HEK293T (cell line): ENCODE results near the gene RPP30.
A peak's percentile ranks its signal among the peaks of the same experiment; 100 is the strongest.

ENCODE experiments used
- CTCF ChIA-PET: fragments of 350-600 bp; formaldehyde crosslinking; extraction: SDS; loops from one replicate; lab custom pipeline; 2021; ENCODE audit warnings: antibody characterized with exemption, inconsistent platforms; lab: Yijun Ruan, JAX
- POLR2A ChIA-PET: fragments of 350-600 bp; formaldehyde crosslinking; extraction: SDS; loops from one replicate; lab custom pipeline; 2020; ENCODE audit warnings: antibody characterized with exemption, inconsistent platforms; lab: Yijun Ruan, JAX
- DNase-seq: peaks from one replicate; pipeline ENCODE4 v3.0.0; 2012; ENCODE audit warnings: mixed read lengths; ENCODE audit errors: extremely low spot score
- ARNT ChIP-seq: fragments of 450-650 bp; IDR thresholded peaks from 2 replicates; pipeline ENCODE4 v1.6.1; 2017; ENCODE audit warnings: mild to moderate bottlenecking
- BHLHE40 ChIP-seq: fragments of 450-650 bp; IDR thresholded peaks from 2 replicates; pipeline ENCODE4 v1.6.1; 2016; ENCODE audit warnings: mild to moderate bottlenecking, moderate library complexity, borderline replicate concordance
- CTBP1 ChIP-seq: fragments of 450-650 bp; IDR thresholded peaks from 2 replicates; pipeline ENCODE4 v1.6.1; 2016; ENCODE audit warnings: borderline replicate concordance
- ELF4 ChIP-seq: fragments of 450-650 bp; IDR thresholded peaks from 2 replicates; pipeline ENCODE4 v1.6.1; 2017; ENCODE audit warnings: antibody characterized with exemption
- FOXA1 ChIP-seq: fragments of 450-650 bp; IDR thresholded peaks from 2 replicates; pipeline ENCODE4 v1.6.1; 2016; ENCODE audit warnings: mild to moderate bottlenecking
- FOXK2 ChIP-seq: fragments of 450-650 bp; IDR thresholded peaks from 2 replicates; pipeline ENCODE4 v1.6.1; 2016; ENCODE audit warnings: mild to moderate bottlenecking
- FOXM1 ChIP-seq: fragments of 450-650 bp; IDR thresholded peaks from 2 replicates; pipeline ENCODE4 v1.6.1; 2017; ENCODE audit warnings: mild to moderate bottlenecking, borderline replicate concordance
- HDGF ChIP-seq: fragments of 450-650 bp; IDR thresholded peaks from 2 replicates; pipeline ENCODE4 v1.6.1; 2017; ENCODE audit warnings: antibody characterized with exemption, borderline replicate concordance
- L3MBTL2 ChIP-seq: fragments of 450-650 bp; conservative IDR thresholded peaks from 2 replicates; pipeline ENCODE4 v1.6.1; 2016; ENCODE audit warnings: mild to moderate bottlenecking
- LEF1 ChIP-seq: fragments of 450-650 bp; IDR thresholded peaks from 2 replicates; pipeline ENCODE4 v1.6.1; 2017; ENCODE audit warnings: mild to moderate bottlenecking, borderline replicate concordance
- NFRKB ChIP-seq: fragments of 450-650 bp; IDR thresholded peaks from 2 replicates; pipeline ENCODE4 v1.6.1; 2016; ENCODE audit warnings: mild to moderate bottlenecking, moderate library complexity
- PKNOX1 ChIP-seq: fragments of 450-650 bp; IDR thresholded peaks from 2 replicates; pipeline ENCODE4 v1.6.1; 2016
- SP1 ChIP-seq: fragments of 450-650 bp; IDR thresholded peaks from 2 replicates; pipeline ENCODE4 v1.6.1; 2017
- SUZ12 ChIP-seq: fragments of 450-650 bp; IDR thresholded peaks from 2 replicates; pipeline ENCODE4 v1.6.1; 2016; ENCODE audit warnings: mild to moderate bottlenecking
- TARDBP ChIP-seq: fragments of 450-650 bp; IDR thresholded peaks from 2 replicates; pipeline ENCODE4 v1.6.1; 2016
- ZNF384 ChIP-seq: fragments of 450-650 bp; IDR thresholded peaks from 2 replicates; pipeline ENCODE4 v1.6.1; 2016

Gene RPP30

GRCh38 chr10:90865401-90865800, 6.4 kb upstream of the RPP30 start:
- no peak for TF ChIP-seq FOXM1
- TF ChIP-seq HDGF = no peak
- TF ChIP-seq FOXK2 = no peak
- TF ChIP-seq FOXA1 = no peak
- no peak for TF ChIP-seq PKNOX1
- TF ChIP-seq ZNF384 = no peak
- no peak for TF ChIP-seq ARNT
- no peak for TF ChIP-seq BHLHE40
- TF ChIP-seq LEF1 = no peak
- no peak for TF ChIP-seq L3MBTL2
- TF ChIP-seq SP1 = no peak
- TF ChIP-seq NFRKB = no peak
- no peak for TF ChIP-seq CTBP1
- DNase-seq = no peak
- ChIA-PET POLR2A (interaction anchor here (0.6 to 1.2 kb wide), 3 partner anchors 123 to 1164 kb away, joined by 3 read pairs; partner anchors contain the start of gene KIF20B), CTCF (interaction anchor here (0.6 to 1.0 kb wide), 8 partner anchors 11 to 1303 kb away, joined by 3 to 7 read pairs (median 3); no protein-coding TSS in a partner anchor)

- ChIA-PET POLR2A (interaction anchor here (0.6 to 1.2 kb wide), 3 partner anchors 124 to 1165 kb away, joined by 3 read pairs; partner anchors contain the start of gene KIF20B), CTCF (interaction anchor here (0.6 to 1.0 kb wide), 6 partner anchors 11 to 271 kb away, joined by 3 to 7 read pairs (median 3); no protein-coding TSS in a partner anchor)
- no peak for DNase-seq
These were observed 5.7 kb upstream of the RPP30 start for GRCh38 chr10:90866050-90866598.

GRCh38 chr10:90871279-90871765, 452 bp upstream of the RPP30 start:
- ChIA-PET POLR2A (interaction anchor here (0.6 to 1.4 kb wide), 7 partner anchors 8 to 392 kb away, joined by 3 to 5 read pairs (median 3); no protein-coding TSS in a partner anchor), CTCF (interaction anchor here (1.1 kb wide), 1 partner anchor 9 kb away, joined by 3 read pairs; no protein-coding TSS in a partner anchor)
- TF ChIP-seq LEF1 (no peak), HDGF (no peak), SUZ12 (no peak), SP1 (no peak), FOXA1 (no peak), PKNOX1 (no peak), TARDBP (no peak), ARNT (no peak), FOXK2 (no peak), BHLHE40 (no peak), NFRKB (no peak), CTBP1 (no peak), ZNF384 (no peak), ELF4 (no peak), FOXM1 (no peak), L3MBTL2 (no peak; the same call in 1 of the 2 replicates)
- DNase-seq = peak; percentile 64

More at GRCh38 chr10:90866050-90866598, 5.7 kb upstream of the RPP30 start:
- no peak for TF ChIP-seq ELF4
- no peak for TF ChIP-seq PKNOX1
- TF ChIP-seq HDGF = no peak
- no peak for TF ChIP-seq FOXK2
- no peak for TF ChIP-seq ARNT
- TF ChIP-seq SP1 = no peak
- no peak for TF ChIP-seq LEF1
- no peak for TF ChIP-seq NFRKB
- TF ChIP-seq CTBP1 = no peak
- no peak for TF ChIP-seq TARDBP
- TF ChIP-seq FOXM1 = no peak
- no peak for TF ChIP-seq BHLHE40
- no peak for TF ChIP-seq SUZ12
- no peak for TF ChIP-seq L3MBTL2

DNA sequence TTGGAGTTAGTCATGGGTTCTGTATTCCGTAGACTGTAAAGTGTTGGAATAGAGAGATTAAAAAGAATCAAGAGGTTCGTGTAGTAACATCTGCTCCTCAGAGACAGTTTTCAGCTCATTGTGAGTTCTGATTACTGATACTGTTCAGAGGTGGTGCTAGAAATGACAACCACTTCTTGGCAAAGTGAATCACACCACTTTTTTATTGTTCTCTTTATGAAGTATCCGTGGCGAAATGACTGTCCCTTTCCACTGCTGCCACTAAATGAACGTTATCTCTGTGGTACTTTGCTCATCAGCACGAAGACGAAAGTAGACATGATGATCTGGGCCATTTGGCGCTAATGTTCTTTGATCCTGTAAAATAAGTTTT, 860 bp downstream of the RPP30 start:
- no peak for DNase-seq
- no peak for TF ChIP-seq ELF4
- no peak for TF ChIP-seq PKNOX1
- TF ChIP-seq L3MBTL2 = no peak
- TF ChIP-seq HDGF = no peak
- no peak for TF ChIP-seq BHLHE40
- TF ChIP-seq FOXK2 = no peak
- TF ChIP-seq TARDBP = no peak
- no peak for TF ChIP-seq SP1
- no peak for TF ChIP-seq CTBP1
- no peak for TF ChIP-seq ARNT
- no peak for TF ChIP-seq ZNF384
- no peak for TF ChIP-seq NFRKB
- CTCF ChIA-PET = no interaction called here
- POLR2A ChIA-PET = interaction anchor here (1.4 kb wide), 2 partner anchors 12 to 26 kb away, joined by 5 read pairs; no protein-coding TSS in a partner anchor

GRCh38 chr10:90879062-90879461, 7.3 kb downstream of the RPP30 start:
- DNase-seq = no peak
- ChIA-PET CTCF (interaction anchor here (1.2 to 1.4 kb wide), 2 partner anchors 23 to 91 kb away, joined by 4 to 7 read pairs; no protein-coding TSS in a partner anchor), POLR2A (no interaction called here)
- TF ChIP-seq PKNOX1 (no peak), FOXA1 (no peak), HDGF (no peak), FOXK2 (no peak), BHLHE40 (no peak)
